Lower lobe of right lung (tissue), 2 donors: ENCODE results near the gene NEURL2. TPM values are rescaled to one million over a fixed set of nuclear protein-coding genes. Genes with fewer than 3 reads are reported as not detected.
A peak's percentile ranks its signal among the peaks of the same experiment; 100 is the strongest.

Source experiments
- ATAC-seq, 2 donors: fragments of 200-7000 bp; cut with Tn5 transposase; one replicate each; pipeline ENCODE4 v1.9.1; 2020 to 2022; ENCODE audit warnings: mild to moderate bottlenecking in 2 of 2, moderate library complexity in 2 of 2
- DNase-seq: peaks from one replicate; pipeline ENCODE4 v3.0.0-alpha.2; 2020
- H3K27ac ChIP-seq: fragments of 200-600 bp; one replicate; pipeline ENCODE4 v1.8.0; 2022
- H3K27me3 ChIP-seq: fragments of 200-600 bp; one replicate; pipeline ENCODE4 v1.8.0; 2022; ENCODE audit warnings: low read depth
- H3K36me3 ChIP-seq: fragments of 200-600 bp; one replicate; pipeline ENCODE4 v1.8.0; 2022; ENCODE audit warnings: mild to moderate bottlenecking
- H3K4me1 ChIP-seq: fragments of 200-600 bp; one replicate; pipeline ENCODE4 v1.8.0; 2022
- H3K4me3 ChIP-seq: fragments of 200-600 bp; one replicate; pipeline ENCODE4 v1.8.0; 2022; ENCODE audit warnings: mild to moderate bottlenecking
- H3K9me3 ChIP-seq: fragments of 200-600 bp; one replicate; pipeline ENCODE4 v1.8.0; 2022
- intact Hi-C: fragments of 100-400 bp; cut with DNase I; formaldehyde crosslinking; loops from one replicate; pipeline ENCODE4 v1.11.0; 2022
- total RNA-seq: library from RNA; stranded (reverse); fragmentation: NEBNext Ultra II Directional; extraction: Animal tissue kit (Norgen Biotek cat#: 25700); gene quantifications from one replicate; pipeline ENCODE4 v1.2.1, GENCODE V29; 2021
- TF ChIP-seq, protein P1 (sequence below): fragments of 200-600 bp; IDR thresholded peaks from one replicate; pipeline ENCODE4 v1.8.0; 2022; ENCODE audit warnings: antibody characterized with exemption, mild to moderate bottlenecking
- donor health status: DM: no; HTN: yes; CAD: no; lungs with severe emphysema.

NEURL2 gene
- total RNA-seq, 1 donor from 2014 or later, result 2.4 TPM

DNA sequence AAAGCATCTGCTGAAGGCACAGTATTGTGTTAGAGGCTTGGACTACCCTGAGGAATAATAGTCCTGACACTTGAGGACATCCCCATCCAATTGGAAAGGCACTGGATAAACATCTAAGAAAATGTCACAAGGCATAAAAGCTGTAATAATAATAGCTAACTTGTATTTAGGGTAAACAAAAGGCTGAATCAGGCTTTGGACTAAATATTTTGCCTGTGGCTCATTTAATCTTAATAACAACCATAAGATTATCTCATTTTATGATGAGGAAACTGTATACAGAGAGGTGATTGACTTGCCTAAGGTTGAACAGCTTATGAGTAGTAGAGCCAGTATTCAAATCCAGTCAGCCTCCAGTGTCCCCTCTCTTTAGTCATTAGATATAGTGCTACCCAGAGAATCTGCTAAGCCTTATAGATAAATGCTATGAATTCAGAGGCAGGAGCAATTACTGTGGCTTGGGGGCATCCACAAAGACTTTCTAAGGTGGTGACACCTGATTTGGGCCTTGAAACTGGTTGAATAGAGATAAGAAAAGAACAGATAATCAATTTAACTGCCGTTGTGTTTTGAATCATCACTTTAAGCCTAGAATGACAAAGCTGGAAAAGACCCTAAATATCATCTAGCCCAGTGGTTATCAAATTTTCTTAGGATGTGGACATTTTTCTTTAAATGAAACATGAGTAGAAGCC is 17.5 kb downstream of the NEURL2 start:
- Histone ChIP-seq H3K9me3 (no peaks in the 10 kb centered on the region), H3K36me3 (peaks cover 20% of the 10 kb centered on the region), H3K27me3 (no peaks in the 10 kb centered on the region), H3K4me3 (no peak overlapping the region), H3K27ac (no peak overlapping the region), H3K4me1 (no peaks in the 10 kb centered on the region)
- TF ChIP-seq, protein P1, sequence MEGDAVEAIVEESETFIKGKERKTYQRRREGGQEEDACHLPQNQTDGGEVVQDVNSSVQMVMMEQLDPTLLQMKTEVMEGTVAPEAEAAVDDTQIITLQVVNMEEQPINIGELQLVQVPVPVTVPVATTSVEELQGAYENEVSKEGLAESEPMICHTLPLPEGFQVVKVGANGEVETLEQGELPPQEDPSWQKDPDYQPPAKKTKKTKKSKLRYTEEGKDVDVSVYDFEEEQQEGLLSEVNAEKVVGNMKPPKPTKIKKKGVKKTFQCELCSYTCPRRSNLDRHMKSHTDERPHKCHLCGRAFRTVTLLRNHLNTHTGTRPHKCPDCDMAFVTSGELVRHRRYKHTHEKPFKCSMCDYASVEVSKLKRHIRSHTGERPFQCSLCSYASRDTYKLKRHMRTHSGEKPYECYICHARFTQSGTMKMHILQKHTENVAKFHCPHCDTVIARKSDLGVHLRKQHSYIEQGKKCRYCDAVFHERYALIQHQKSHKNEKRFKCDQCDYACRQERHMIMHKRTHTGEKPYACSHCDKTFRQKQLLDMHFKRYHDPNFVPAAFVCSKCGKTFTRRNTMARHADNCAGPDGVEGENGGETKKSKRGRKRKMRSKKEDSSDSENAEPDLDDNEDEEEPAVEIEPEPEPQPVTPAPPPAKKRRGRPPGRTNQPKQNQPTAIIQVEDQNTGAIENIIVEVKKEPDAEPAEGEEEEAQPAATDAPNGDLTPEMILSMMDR, result no peak
- intact Hi-C loops, result no loop called here
- ATAC-seq (no peak), DNase-seq (no peak)

DNA sequence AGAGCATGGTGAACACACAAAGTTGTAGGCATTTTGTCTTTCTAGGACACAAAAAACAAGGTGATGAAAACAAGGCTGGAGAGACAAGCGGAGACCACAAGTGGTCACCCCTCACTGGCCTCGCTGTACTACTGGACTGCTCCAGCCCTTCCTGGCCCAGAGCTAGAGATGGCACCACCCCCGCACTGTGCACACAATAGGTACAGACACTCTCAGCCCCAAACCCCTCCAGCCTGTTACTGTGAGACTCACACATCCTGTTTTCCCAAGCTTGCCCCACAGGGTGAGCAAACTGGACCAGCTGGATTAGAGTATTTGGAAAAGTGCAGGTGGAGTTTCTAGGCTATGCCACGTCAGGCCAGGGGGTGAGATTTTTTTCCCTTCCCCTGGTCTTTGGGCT is 18.4 kb downstream of the NEURL2 start:
- no peaks in the 10 kb centered on the region for H3K27me3 ChIP-seq
- intact Hi-C loops, result no loop called here
- DNase-seq, result no peak

DNA sequence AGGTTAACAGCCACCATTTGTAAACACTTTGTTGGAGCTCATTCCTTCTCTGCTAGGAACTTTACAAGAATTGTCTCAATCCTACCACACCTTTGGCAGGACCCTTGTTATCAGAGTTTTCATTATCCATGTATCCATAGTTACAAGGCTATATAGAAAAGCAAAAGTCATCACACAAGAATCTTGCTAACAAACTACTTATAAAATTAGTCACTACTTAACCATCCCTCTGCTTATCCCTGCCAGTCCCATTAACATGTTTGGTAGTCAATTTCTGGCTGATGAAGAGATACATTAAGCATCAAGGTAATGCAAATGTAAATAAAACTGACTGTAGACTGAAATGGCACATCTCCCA is 23.2 kb downstream of the NEURL2 start:
- ATAC-seq (peak in 1 of 2 donors; percentile 67), DNase-seq (no peak)
- intact Hi-C loops, result no loop called here
- H3K27me3 ChIP-seq, result no peaks in the 10 kb centered on the region
- H3K36me3 ChIP-seq, result no peaks in the 10 kb centered on the region
- no peak overlapping the region for H3K27ac ChIP-seq
- no peaks in the 10 kb centered on the region for H3K4me1 ChIP-seq
- no peaks in the 10 kb centered on the region for H3K9me3 ChIP-seq
- TF ChIP-seq, protein P1, result no peak
- H3K4me3 ChIP-seq, result no peak overlapping the region

More for the DNA sequence above, 18.4 kb downstream of the NEURL2 start:
- Histone ChIP-seq H3K4me1 (no peaks in the 10 kb centered on the region), H3K36me3 (peaks cover 11% of the 10 kb centered on the region), H3K27ac (no peak overlapping the region), H3K9me3 (no peaks in the 10 kb centered on the region), H3K4me3 (no peak overlapping the region)
- no peak for ATAC-seq
- TF ChIP-seq, protein P1, result no peak

DNA sequence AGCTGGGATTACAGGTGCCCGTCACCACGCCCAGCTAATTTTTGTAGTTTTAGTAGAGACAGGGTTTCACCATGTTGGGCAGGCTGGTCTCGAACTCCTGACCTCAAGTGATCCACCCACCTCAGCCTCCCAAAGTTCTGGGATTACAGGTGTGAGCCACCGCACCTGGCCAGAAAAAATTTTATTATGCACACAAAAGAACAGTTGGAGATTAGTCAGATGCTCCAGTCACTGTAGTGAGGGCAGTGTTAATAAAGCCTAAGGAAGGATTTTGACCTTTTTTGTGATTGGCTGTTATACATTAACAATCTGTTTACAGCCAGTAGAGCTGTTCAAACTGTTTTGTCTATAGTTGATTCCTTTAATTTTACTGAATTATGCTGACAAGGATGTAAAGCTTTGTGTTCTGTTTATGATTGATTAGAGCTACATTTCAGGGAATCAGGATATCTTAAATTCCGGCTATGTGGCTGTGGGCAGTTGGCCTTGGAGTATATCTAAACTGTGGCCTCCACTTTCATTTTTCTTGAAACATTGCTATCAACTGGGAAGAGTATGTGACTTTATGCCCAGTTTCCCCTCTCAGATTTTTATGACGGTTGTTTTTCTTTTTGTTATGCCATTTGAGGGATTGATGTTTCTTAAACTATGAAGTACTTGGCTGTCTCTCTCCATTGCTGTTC is 23.7 kb downstream of the NEURL2 start:
- ATAC-seq, result peak in 1 of 2 donors; percentile 19

DNA sequence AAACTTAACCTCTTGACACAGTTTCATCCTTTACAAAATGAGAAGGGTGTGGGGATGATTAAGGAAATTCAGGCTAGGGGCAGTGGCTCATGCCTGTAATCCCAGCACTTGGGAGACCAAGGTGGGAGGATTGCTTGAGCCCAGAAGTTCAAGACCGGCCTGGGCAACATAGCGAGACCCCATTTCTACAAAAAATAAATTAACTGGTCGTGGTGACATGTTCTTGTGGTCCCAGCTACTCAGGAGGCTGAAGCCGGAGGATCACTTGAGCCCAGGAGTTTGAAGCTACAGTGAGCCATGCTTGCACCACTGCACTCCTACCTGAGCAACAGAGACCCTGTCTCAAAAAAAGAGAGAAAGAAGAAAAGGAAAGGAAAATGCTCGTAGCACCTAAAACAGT is 24.6 kb downstream of the NEURL2 start:
- Histone ChIP-seq H3K9me3 (no peaks in the 10 kb centered on the region), H3K4me1 (no peaks in the 10 kb centered on the region), H3K27ac (no peak overlapping the region), H3K27me3 (no peaks in the 10 kb centered on the region), H3K4me3 (no peak overlapping the region), H3K36me3 (no peaks in the 10 kb centered on the region)
- TF ChIP-seq, protein P1, result no peak
- DNase-seq (no peak), ATAC-seq (no peak)
- intact Hi-C loops, result no loop called here

More for the DNA sequence above, 23.7 kb downstream of the NEURL2 start:
- no peaks in the 10 kb centered on the region for H3K27me3 ChIP-seq
- intact Hi-C loops, result no loop called here
- H3K27ac ChIP-seq, result no peak overlapping the region
- TF ChIP-seq, protein P1, result no peak
- no peaks in the 10 kb centered on the region for H3K4me1 ChIP-seq
- DNase-seq, result no peak
- no peak overlapping the region for H3K4me3 ChIP-seq
- H3K36me3 ChIP-seq, result no peaks in the 10 kb centered on the region
- H3K9me3 ChIP-seq, result no peaks in the 10 kb centered on the region
